Liver (tissue), 9 donors: ENCODE results near the gene SOX10. TPM values are rescaled to one million over a fixed set of nuclear protein-coding genes. Genes with fewer than 3 reads are reported as not detected.

Experiments
- DNase-seq: peaks from one replicate; pipeline ENCODE4 v3.0.0-alpha.2; 2017; ENCODE audit warnings: low spot score
- H3K27ac ChIP-seq, 2 donors: one replicate each; pipeline ENCODE4 v1.7.0; 2013; ENCODE audit warnings: inconsistent platforms in 2 of 2, low read length in 2 of 2, control low read depth in 1 of 2, low read depth in 1 of 2, mild to moderate bottlenecking in 1 of 2
- H3K27me3 ChIP-seq, 4 donors: one replicate each; pipeline versions ENCODE4 v1.6.1 to v1.7.0; 2013; ENCODE audit warnings: low read length in 3 of 4, inconsistent platforms in 1 of 4, mild to moderate bottlenecking in 1 of 4, moderate library complexity in 1 of 4; ENCODE audit not compliant: control insufficient read depth in 4 of 4, insufficient read depth in 4 of 4
- H3K36me3 ChIP-seq, 4 donors: one replicate each; pipeline versions ENCODE4 v1.6.1 to v1.7.0; 2013; ENCODE audit warnings: low read length in 3 of 4, mild to moderate bottlenecking in 3 of 4, low read depth in 1 of 4, moderate library complexity in 1 of 4; ENCODE audit not compliant: control insufficient read depth in 4 of 4, insufficient read depth in 3 of 4
- H3K4me1 ChIP-seq, 4 donors: one replicate each; pipeline versions ENCODE4 v1.6.1 to v1.7.0; 2013; ENCODE audit warnings: low read length in 3 of 4, mild to moderate bottlenecking in 3 of 4, moderate library complexity in 1 of 4; ENCODE audit not compliant: control insufficient read depth in 4 of 4, insufficient read depth in 4 of 4
- H3K4me3 ChIP-seq, 3 donors: one replicate each; pipeline versions ENCODE4 v1.6.1 to v1.7.0; 2013; ENCODE audit warnings: low read length in 3 of 3, control low read depth in 1 of 3, low read depth in 1 of 3, mild to moderate bottlenecking in 1 of 3
- H3K9ac ChIP-seq, 2 donors: one replicate each; pipeline ENCODE4 v1.7.0; 2013; ENCODE audit warnings: low read length in 2 of 2, mild to moderate bottlenecking in 2 of 2, moderate library complexity in 2 of 2, control low read depth in 1 of 2, low read depth in 1 of 2
- H3K9me3 ChIP-seq, 4 donors: one replicate each; pipeline versions ENCODE4 v1.6.1 to v1.7.0; 2013; ENCODE audit warnings: low read length in 3 of 4; ENCODE audit not compliant: control insufficient read depth in 4 of 4
- ATF3 ChIP-seq: IDR thresholded peaks from 2 replicates; pipeline ENCODE4 v1.6.1; 2016; ENCODE audit warnings: antibody characterized with exemption
- CTCF ChIP-seq: fragments of 150-350 bp; IDR thresholded peaks from 2 replicates; pipeline ENCODE4 v1.5.1; 2017; ENCODE audit warnings: improper control_type of control experiment, low read depth, low read length; ENCODE audit not compliant: missing input control
- EGR1 ChIP-seq, 2 donors: IDR thresholded peaks; 2 replicates each; pipeline ENCODE4 v1.6.1; 2016 to 2018; ENCODE audit warnings: antibody characterized with exemption in 2 of 2, low read depth in 2 of 2
- FOXA1 ChIP-seq: IDR thresholded peaks from 2 replicates; pipeline ENCODE4 v1.6.1; 2016; ENCODE audit warnings: antibody characterized with exemption
- FOXA2 ChIP-seq: IDR thresholded peaks from 2 replicates; pipeline ENCODE4 v1.6.1; 2016; ENCODE audit warnings: antibody characterized with exemption
- GABPA ChIP-seq, 2 donors: IDR thresholded peaks in 1 of 2; conservative IDR thresholded peaks in 1 of 2; 2 replicates each; pipeline ENCODE4 v1.6.1; 2016; ENCODE audit warnings: antibody characterized with exemption in 2 of 2, mild to moderate bottlenecking in 1 of 2, moderate library complexity in 1 of 2
- HNF4A ChIP-seq, 2 donors: conservative IDR thresholded peaks; 2 replicates each; pipeline ENCODE4 v1.6.1; 2016; ENCODE audit warnings: antibody characterized with exemption in 2 of 2, mild to moderate bottlenecking in 2 of 2
- HNF4G ChIP-seq: IDR thresholded peaks from 2 replicates; pipeline ENCODE4 v1.6.1; 2016; ENCODE audit warnings: antibody characterized with exemption
- JUND ChIP-seq, 2 donors: IDR thresholded peaks; 2 replicates each; pipeline ENCODE4 v1.6.1; 2016; ENCODE audit warnings: antibody characterized with exemption in 2 of 2
- MAX ChIP-seq: IDR thresholded peaks from 2 replicates; pipeline ENCODE4 v1.6.1; 2016; ENCODE audit warnings: antibody characterized with exemption
- NR2F2 ChIP-seq: IDR thresholded peaks from 2 replicates; pipeline ENCODE4 v1.6.1; 2016; ENCODE audit warnings: antibody characterized with exemption
- RAD21 ChIP-seq, 2 donors: IDR thresholded peaks; 2 replicates each; pipeline ENCODE4 v1.6.1; 2016; ENCODE audit warnings: antibody characterized with exemption in 2 of 2, mild to moderate bottlenecking in 2 of 2
- REST ChIP-seq: IDR thresholded peaks from 2 replicates; pipeline ENCODE4 v1.6.1; 2016; ENCODE audit warnings: antibody characterized with exemption, mild to moderate bottlenecking
- RXRA ChIP-seq, 2 donors: IDR thresholded peaks; 2 replicates each; pipeline ENCODE4 v1.6.1; 2017 to 2018; ENCODE audit warnings: antibody characterized with exemption in 2 of 2, mild to moderate bottlenecking in 1 of 2
- SP1 ChIP-seq: IDR thresholded peaks from 2 replicates; pipeline ENCODE4 v1.6.1; 2018; ENCODE audit warnings: antibody characterized with exemption, mild to moderate bottlenecking
- TAF1 ChIP-seq: conservative IDR thresholded peaks from 2 replicates; pipeline ENCODE4 v1.6.1; 2016; ENCODE audit warnings: antibody characterized with exemption, mild to moderate bottlenecking
- YY1 ChIP-seq: IDR thresholded peaks from 2 replicates; pipeline ENCODE4 v1.6.1; 2016; ENCODE audit warnings: antibody characterized with exemption, mild to moderate bottlenecking
- ZBTB33 ChIP-seq: IDR thresholded peaks from 2 replicates; pipeline ENCODE4 v1.6.1; 2016; ENCODE audit warnings: antibody characterized with exemption
- WGBS: extraction: QIAGEN DNeasy Blood & Tissue Kit; methylation state at CpG from one replicate; pipeline ENCODE4 v1.1.7; 2013; 5-methylcytosine and 5-hydroxymethylcytosine counted together
- polyA plus RNA-seq, 2 donors: library from polyadenylated mRNA; stranded (reverse) in 1 of 2; unstranded in 1 of 2; fragments of 200-250 nt in 1 of 2; fragments of >200 nt in 1 of 2; fragmentation: Nextera tagmentation in 1 of 2; extraction: Ambion mirVana in 1 of 2; gene quantifications; one replicate each; pipeline versions ENCODE4 v1.2.1 to v1.2.3, GENCODE V29; 2013 to 2015
- total RNA-seq, 2 donors: library from RNA; depleted of rRNA; stranded (reverse); fragments of >200 nt; gene quantifications; one replicate each; pipeline ENCODE4 v1.2.3, GENCODE V29; 2014
- donor health status: healthy.
- donor health status: healthy.
- donor health status: healthy.
- donor health status: healthy.
- donor health status: healthy.

The SOX10 gene
- total and polyA plus RNA-seq, 4 donors, result 0.05 to 0.29 (median 0.07) TPM

GRCh38 chr22:37982151-37982785 lies 2.1 kb downstream of the SOX10 start:
- Histone ChIP-seq H3K9ac (no peak overlapping the region), H3K4me1 (peaks cover 10 to 27% (median 22%) of the 10 kb centered on the region in 4 donors), H3K4me3 (no peak overlapping the region), H3K27ac (peak overlapping the region; percentile 61 to 73), H3K27me3 (no peaks in the 10 kb centered on the region), H3K9me3 (no peaks in the 10 kb centered on the region), H3K36me3 (no peaks in the 10 kb centered on the region)
- WGBS, result 52% methylated on average over 8 of the region's 8 CpGs
- DNase-seq, result no peak
- TF ChIP-seq NR2F2 (no peak), HNF4A (conservative IDR thresholded peaks at IDR 0.05) (peak in 1 of 2 donors; percentile 37), YY1 (peak; percentile 52)

GRCh38 chr22:37981282-37982011 lies 2.9 kb downstream of the SOX10 start:
- peak; percentile 37 for DNase-seq
- peak overlapping the region; percentile 70 to 73 for H3K27ac ChIP-seq
- no peak overlapping the region for H3K4me3 ChIP-seq
- WGBS, result 34% methylated on average over 6 of the region's 6 CpGs
- H3K9me3 ChIP-seq, result no peaks in the 10 kb centered on the region
- H3K36me3 ChIP-seq, result no peaks in the 10 kb centered on the region
- no peaks in the 10 kb centered on the region for H3K27me3 ChIP-seq
- H3K4me1 ChIP-seq, result peaks cover 10 to 27% (median 22%) of the 10 kb centered on the region in 4 donors
- no peak overlapping the region for H3K9ac ChIP-seq
- TF ChIP-seq MAX (no peak), ATF3 (no peak), SP1 (peak; percentile 99), HNF4G (peak; percentile 94), HNF4A (conservative IDR thresholded peaks at IDR 0.05) (peak; percentile 99), EGR1 (IDR thresholded peaks at IDR 0.05; ENCODE audit: low read depth in 2 of 2) (no peak), TAF1 (no peak), REST (peak; percentile 84), CTCF (no peak), JUND (IDR thresholded peaks at IDR 0.05) (peak; percentile 34 to 67), ZBTB33 (no peak), FOXA2 (no peak), GABPA (IDR thresholded peaks at IDR 0.05 in 1 of 2, conservative IDR thresholded peaks at IDR 0.05 in 1 of 2) (peak in 1 of 2 donors; percentile 18), YY1 (peak; percentile 71), RXRA (IDR thresholded peaks at IDR 0.05) (peak; percentile 86 to 89), FOXA1 (no peak), RAD21 (IDR thresholded peaks at IDR 0.05) (peak in 1 of 2 donors; percentile 31), NR2F2 (peak; percentile 47)
